Glutamatergic neuron (in vitro differentiated cells): Measurements from ENCODE around the gene CSAD. TPM values are rescaled to one million over a fixed set of nuclear protein-coding genes. Genes with fewer than 3 reads are reported as not detected.
A peak's percentile ranks its signal among the peaks of the same experiment; 100 is the strongest.

ENCODE experiments used
- DNase-seq: peaks from one replicate; pipeline ENCODE4 v3.0.0; 2022
- H3K27ac Mint-ChIP-seq: one replicate; pipeline ENCODE4 v1.8.0; 2020; ENCODE audit warnings: mild to moderate bottlenecking, mixed read lengths, inconsistent platforms; ENCODE audit not compliant: unreplicated experiment
- H3K27me3 Mint-ChIP-seq: one replicate; pipeline ENCODE4 v1.8.0; 2020; ENCODE audit warnings: mild to moderate bottlenecking, moderate library complexity, mixed read lengths, inconsistent platforms; ENCODE audit not compliant: unreplicated experiment
- H3K36me3 Mint-ChIP-seq: one replicate; pipeline ENCODE4 v1.8.0; 2020; ENCODE audit warnings: mild to moderate bottlenecking, mixed read lengths, inconsistent platforms; ENCODE audit not compliant: unreplicated experiment
- H3K4me1 Mint-ChIP-seq: one replicate; pipeline ENCODE4 v1.8.0; 2020; ENCODE audit warnings: mild to moderate bottlenecking, low read depth, mixed read lengths, inconsistent platforms; ENCODE audit not compliant: unreplicated experiment
- H3K4me3 Mint-ChIP-seq: one replicate; pipeline ENCODE4 v1.8.0; 2020; ENCODE audit warnings: mild to moderate bottlenecking, mixed read lengths, inconsistent platforms; ENCODE audit not compliant: unreplicated experiment
- H3K9me3 Mint-ChIP-seq: one replicate; pipeline ENCODE4 v1.8.0; 2020; ENCODE audit warnings: mild to moderate bottlenecking, moderate library complexity, mixed read lengths, inconsistent platforms; ENCODE audit not compliant: unreplicated experiment
- CTCF ChIP-seq: fragments of 200-600 bp; sonication (generic); IDR thresholded peaks from one replicate; pipeline ENCODE4 v1.5.0; 2021; ENCODE audit not compliant: partially characterized antibody, unreplicated experiment
- total RNA-seq: library from RNA; stranded (reverse); fragmentation: NEBNext Ultra II Directional; extraction: Animal tissue kit (Norgen Biotek cat#: 25700); gene quantifications from one replicate; pipeline ENCODE4 v1.2.1, GENCODE V29; 2021; ENCODE audit not compliant: unreplicated experiment

Gene CSAD
- total RNA-seq, 1 donor from 2014 or later = 34.5 TPM

- no peak overlapping the region for H3K27ac Mint-ChIP-seq
- H3K27me3 Mint-ChIP-seq = peaks cover 28% of the 10 kb centered on the region
- peak; percentile 23 for TF ChIP-seq CTCF
- H3K9me3 Mint-ChIP-seq = peaks cover 15% of the 10 kb centered on the region
- H3K4me3 Mint-ChIP-seq = no peak overlapping the region
- peaks cover 12% of the 10 kb centered on the region for H3K4me1 Mint-ChIP-seq
- no peaks in the 10 kb centered on the region for H3K36me3 Mint-ChIP-seq
- no peak for DNase-seq
These were observed 43.6 kb upstream of the CSAD start for GRCh38 chr12:53224061-53224896.

- Mint-ChIP-seq H3K27me3 (peaks cover 30% of the 10 kb centered on the region), H3K4me3 (no peak overlapping the region), H3K36me3 (no peaks in the 10 kb centered on the region), H3K4me1 (peaks cover 12% of the 10 kb centered on the region), H3K9me3 (peaks cover 15% of the 10 kb centered on the region), H3K27ac (no peak overlapping the region)
- TF ChIP-seq CTCF = no peak
- no peak for DNase-seq
These were observed 42.8 kb upstream of the CSAD start for GRCh38 chr12:53223389-53224060.

GRCh38 chr12:53222806-53223261, 42.1 kb upstream of the CSAD start:
- TF ChIP-seq CTCF = no peak
- peaks cover 15% of the 10 kb centered on the region for H3K9me3 Mint-ChIP-seq
- H3K36me3 Mint-ChIP-seq = no peaks in the 10 kb centered on the region
- peaks cover 26% of the 10 kb centered on the region for H3K27me3 Mint-ChIP-seq
- H3K27ac Mint-ChIP-seq = no peak overlapping the region
- H3K4me3 Mint-ChIP-seq = no peak overlapping the region
- no peak for DNase-seq
- H3K4me1 Mint-ChIP-seq = peaks cover 12% of the 10 kb centered on the region

- Mint-ChIP-seq H3K9me3 (peaks cover 15% of the 10 kb centered on the region), H3K36me3 (no peaks in the 10 kb centered on the region), H3K4me1 (peaks cover 12% of the 10 kb centered on the region), H3K27ac (no peak overlapping the region), H3K4me3 (peak overlapping the region; percentile 71), H3K27me3 (peaks cover 26% of the 10 kb centered on the region)
- no peak for TF ChIP-seq CTCF
- no peak for DNase-seq
These were observed 41.5 kb upstream of the CSAD start for GRCh38 chr12:53222170-53222721.
